Endothelial cell of umbilical vein (primary cell): ENCODE measurements around the gene DLEC1. TPM values are rescaled to one million over a fixed set of nuclear protein-coding genes. Genes with fewer than 3 reads are reported as not detected.

ENCODE experiments used
- BruUV-seq: library from RNA; stranded (reverse); fragments of 400-500 nt; replicated peaks from 2 replicates; lab custom pipeline; 2021; lab: Mats Ljungman, UMichigan
- CTCF ChIA-PET: fragments of 300-600, 350-600 bp; sonication (Branson Sonifier 250); formaldehyde crosslinking; loops from one replicate; lab custom pipeline; 2021; ENCODE audit warnings: antibody characterized with exemption, inconsistent platforms; lab: Charles Lee
- POLR2A ChIA-PET: fragments of 300-600, 350-600 bp; sonication (Branson Sonifier 250); formaldehyde crosslinking; loops from one replicate; lab custom pipeline; 2021; ENCODE audit warnings: antibody characterized with exemption, inconsistent platforms; lab: Charles Lee
- DNase-seq: peaks from one replicate; pipeline ENCODE4 v3.0.0-alpha.2; 2011; ENCODE audit warnings: low read depth, low spot score
- FAIRE-seq: peaks from 2 replicates; lab custom pipeline; 2011; peaks lifted over from hg19 to GRCh38; lab: Jason Lieb, UNC
- H2AFZ ChIP-seq: 2 replicates; pipeline ENCODE4 v1.6.0; 2012; ENCODE audit warnings: low read depth, low read length, control low read depth, inconsistent platforms
- H3K27ac ChIP-seq: 2 replicates; pipeline ENCODE4 v1.5.1; 2011; ENCODE audit warnings: low read depth, mild to moderate bottlenecking, control low read depth, low read length, moderate library complexity; ENCODE audit not compliant: insufficient read depth
- H3K27me3 ChIP-seq, 2 experiments: 2 replicates each; pipeline versions ENCODE4 v1.6.0 to v1.6.1; 2011; ENCODE audit warnings: low read length in 2 of 2, mixed read lengths in 1 of 2; ENCODE audit not compliant: control insufficient read depth in 2 of 2, insufficient read depth in 2 of 2
- H3K36me3 ChIP-seq, 2 experiments: 2 replicates in 1 of 2; 3 replicates in 1 of 2; pipeline ENCODE4 v1.5.1; 2011; ENCODE audit warnings: low read length in 2 of 2, mild to moderate bottlenecking in 1 of 2, moderate library complexity in 1 of 2; ENCODE audit not compliant: control insufficient read depth in 2 of 2, insufficient read depth in 2 of 2; ENCODE audit errors: extremely low read depth in 1 of 2
- H3K4me1 ChIP-seq: 3 replicates; pipeline ENCODE4 v1.5.1; 2011; ENCODE audit warnings: mild to moderate bottlenecking, low read length; ENCODE audit not compliant: control insufficient read depth, insufficient read depth; ENCODE audit errors: extremely low read depth
- H3K4me2 ChIP-seq: 2 replicates; pipeline ENCODE4 v1.6.1; 2011; ENCODE audit warnings: low read length, control low read depth, mixed read lengths; ENCODE audit not compliant: insufficient read depth
- H3K4me3 ChIP-seq, 3 experiments: fragments of 200-600 bp in 1 of 3; sonication (generic), shearing (Covaris generic) in 1 of 3; replicated peaks in 1 of 3; 2 replicates each; pipeline ENCODE4 v1.5.1; 2011 to 2016; ENCODE audit warnings: control low read depth in 3 of 3, low read length in 3 of 3, mild to moderate bottlenecking in 2 of 3, inconsistent platforms in 1 of 3, low read depth in 1 of 3, moderate library complexity in 1 of 3; ENCODE audit not compliant: insufficient read depth in 1 of 3
- H3K79me2 ChIP-seq: 2 replicates; pipeline ENCODE4 v1.6.0; 2012; ENCODE audit warnings: low read length, inconsistent platforms; ENCODE audit not compliant: control insufficient read depth, insufficient read depth
- H3K9ac ChIP-seq: replicated peaks from 2 replicates; pipeline ENCODE3; 2011; ENCODE audit warnings: low read length, control low read depth; ENCODE audit not compliant: insufficient read depth; ENCODE audit errors: extremely low read depth
- H3K9me1 ChIP-seq: replicated peaks from 3 replicates; pipeline ENCODE4 v1.6.0; 2011; ENCODE audit warnings: mild to moderate bottlenecking, low read length; ENCODE audit not compliant: control insufficient read depth, insufficient read depth; ENCODE audit errors: extremely low read depth
- H3K9me3 ChIP-seq: replicated peaks from 2 replicates; pipeline ENCODE4 v1.5.1; 2012; ENCODE audit warnings: low read length, inconsistent platforms; ENCODE audit not compliant: control insufficient read depth, insufficient read depth
- H4K20me1 ChIP-seq: replicated peaks from 2 replicates; pipeline ENCODE3; 2011; ENCODE audit warnings: mild to moderate bottlenecking, low read length; ENCODE audit not compliant: control insufficient read depth, insufficient read depth; ENCODE audit errors: extremely low read depth
- EZH2 ChIP-seq: IDR thresholded peaks from 2 replicates; pipeline ENCODE4 v1.6.1; 2012; ENCODE audit warnings: borderline replicate concordance, low read depth, mild to moderate bottlenecking, moderate library complexity, low read length, inconsistent platforms; ENCODE audit not compliant: severe bottlenecking
- FOS ChIP-seq: IDR thresholded peaks from 2 replicates; pipeline ENCODE4 v1.6.1; 2011; ENCODE audit warnings: mild to moderate bottlenecking, low read length, moderate library complexity, borderline replicate concordance; ENCODE audit not compliant: insufficient read depth
- GATA2 ChIP-seq: IDR thresholded peaks from 2 replicates; pipeline ENCODE4 v1.7.0; 2011; ENCODE audit warnings: low read depth, mild to moderate bottlenecking, moderate library complexity, mixed read lengths, low read length; ENCODE audit not compliant: insufficient read length, insufficient read depth
- JUN ChIP-seq: IDR thresholded peaks from 2 replicates; pipeline ENCODE4 v1.6.1; 2011; ENCODE audit warnings: borderline replicate concordance, low read depth; ENCODE audit not compliant: insufficient read length, insufficient read depth
- MYC ChIP-seq: IDR thresholded peaks from one replicate; pipeline ENCODE4 v1.6.1; 2011; ENCODE audit warnings: mild to moderate bottlenecking, low read depth, low read length
- POLR2A ChIP-seq: IDR thresholded peaks from 2 replicates; pipeline ENCODE4 v1.6.1; 2012; ENCODE audit warnings: low read depth, mild to moderate bottlenecking, control low read depth, low read length
- POLR2AphosphoS5 ChIP-seq: IDR thresholded peaks from 2 replicates; pipeline ENCODE4 v1.6.1; 2012; ENCODE audit warnings: low read depth, mild to moderate bottlenecking, control low read depth, low read length, moderate library complexity; ENCODE audit not compliant: insufficient read depth
- dilution Hi-C: fragments of 300-500 bp; cut with MboI; formaldehyde crosslinking; loops from one replicate; pipeline ENCODE4 v1.15.0; 2019; ENCODE audit warnings: low sequenced_read_pairs; ENCODE audit not compliant: extremely low pct_ligation_motif_present
- intact Hi-C: fragments of 100-400 bp; cut with micrococcal nuclease; formaldehyde crosslinking; loops from one replicate; pipeline ENCODE4 v1.10.0; 2022
- polyA plus RNA-seq, 4 experiments: library from polyadenylated mRNA; depleted of rRNA in 3 of 4; stranded (reverse) in 3 of 4; unstranded in 1 of 4; fragments of >200 nt; gene quantifications; 2 replicates each; pipeline versions ENCODE4 v1.2.1 to v1.2.3, GENCODE V29; 2011 to 2012; ENCODE audit warnings: missing spikeins in 1 of 4
- total RNA-seq: library from RNA; stranded (reverse); gene quantifications from 2 replicates; pipeline ENCODE4 v1.2.3, GENCODE V29; 2021
- TF ChIP-seq, protein P1 (sequence below): IDR thresholded peaks from 2 replicates; pipeline ENCODE4 v1.6.1; 2011; ENCODE audit not compliant: insufficient read depth, insufficient read length
- TF ChIP-seq, protein P2 (sequence below), 2 donors: IDR thresholded peaks; 1 replicate in 1 of 2; 2 replicates in 1 of 2; pipeline ENCODE4 v1.5.1; 2011; ENCODE audit warnings: low read length in 2 of 2, mild to moderate bottlenecking in 2 of 2, moderate library complexity in 2 of 2, control low read depth in 1 of 2, inconsistent platforms in 1 of 2, low read depth in 1 of 2; ENCODE audit not compliant: insufficient read depth in 1 of 2; ENCODE audit errors: extremely low read depth in 1 of 2

DLEC1 gene
- total and polyA plus RNA-seq, 2 donors (not counting 3 experiments of a cell fraction or from before 2014, with no cell fraction given) = not detected

DNA sequence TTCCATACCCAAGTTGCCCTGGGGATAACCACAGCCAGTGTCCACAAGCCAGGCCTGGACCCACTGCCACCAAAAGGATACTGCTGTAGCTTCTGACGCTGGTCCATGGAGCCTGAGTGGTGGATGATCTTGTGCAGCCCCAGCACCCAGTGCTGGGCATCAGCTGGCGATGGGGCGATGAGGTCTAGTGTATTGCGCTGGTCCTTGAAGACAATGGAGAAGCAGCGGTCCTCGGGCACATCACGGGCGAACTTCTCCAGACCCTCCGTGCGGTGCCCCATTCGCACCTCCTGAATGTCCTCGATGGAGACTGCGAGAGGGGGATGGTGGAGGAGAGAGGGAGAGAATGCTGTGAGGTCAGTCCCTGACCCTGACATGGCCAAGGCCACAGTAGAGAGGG lies 22.6 kb upstream of the DLEC1 start:
- H3K27ac ChIP-seq = no peak overlapping the region
- H3K4me1 ChIP-seq = no peaks in the 10 kb centered on the region
- CTCF ChIA-PET = no interaction called here
- no peaks in the 10 kb centered on the region for H4K20me1 ChIP-seq
- no peak overlapping the region for H2AFZ ChIP-seq
- POLR2A ChIA-PET = no interaction called here
- H3K9me3 ChIP-seq = no peaks in the 10 kb centered on the region
- no TSS peak for BruUV-seq
- FAIRE-seq (no peak), DNase-seq (no peak)
- TF ChIP-seq POLR2AphosphoS5 = no peak
- TF ChIP-seq EZH2 = no peak
- no peak for TF ChIP-seq JUN
- TF ChIP-seq GATA2 = no peak
- TF ChIP-seq, protein P1, sequence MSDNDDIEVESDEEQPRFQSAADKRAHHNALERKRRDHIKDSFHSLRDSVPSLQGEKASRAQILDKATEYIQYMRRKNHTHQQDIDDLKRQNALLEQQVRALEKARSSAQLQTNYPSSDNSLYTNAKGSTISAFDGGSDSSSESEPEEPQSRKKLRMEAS = no peak
- TF ChIP-seq, protein P2, sequence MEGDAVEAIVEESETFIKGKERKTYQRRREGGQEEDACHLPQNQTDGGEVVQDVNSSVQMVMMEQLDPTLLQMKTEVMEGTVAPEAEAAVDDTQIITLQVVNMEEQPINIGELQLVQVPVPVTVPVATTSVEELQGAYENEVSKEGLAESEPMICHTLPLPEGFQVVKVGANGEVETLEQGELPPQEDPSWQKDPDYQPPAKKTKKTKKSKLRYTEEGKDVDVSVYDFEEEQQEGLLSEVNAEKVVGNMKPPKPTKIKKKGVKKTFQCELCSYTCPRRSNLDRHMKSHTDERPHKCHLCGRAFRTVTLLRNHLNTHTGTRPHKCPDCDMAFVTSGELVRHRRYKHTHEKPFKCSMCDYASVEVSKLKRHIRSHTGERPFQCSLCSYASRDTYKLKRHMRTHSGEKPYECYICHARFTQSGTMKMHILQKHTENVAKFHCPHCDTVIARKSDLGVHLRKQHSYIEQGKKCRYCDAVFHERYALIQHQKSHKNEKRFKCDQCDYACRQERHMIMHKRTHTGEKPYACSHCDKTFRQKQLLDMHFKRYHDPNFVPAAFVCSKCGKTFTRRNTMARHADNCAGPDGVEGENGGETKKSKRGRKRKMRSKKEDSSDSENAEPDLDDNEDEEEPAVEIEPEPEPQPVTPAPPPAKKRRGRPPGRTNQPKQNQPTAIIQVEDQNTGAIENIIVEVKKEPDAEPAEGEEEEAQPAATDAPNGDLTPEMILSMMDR (IDR thresholded peaks at IDR 0.05; ENCODE audit: extremely low read depth in 1 of 2, insufficient read depth in 1 of 2, low read depth in 1 of 2, low read length in 2 of 2) = no peak
- no peak for TF ChIP-seq MYC
- TF ChIP-seq POLR2A = no peak
- TF ChIP-seq FOS = no peak
- dilution Hi-C loops = no loop called here
- no peak overlapping the region for H3K4me3 ChIP-seq
- no peak overlapping the region for H3K9ac ChIP-seq
- H3K27me3 ChIP-seq = no peaks in the 10 kb centered on the region
- no peaks in the 10 kb centered on the region for H3K79me2 ChIP-seq
- no peak overlapping the region for H3K4me2 ChIP-seq
- peaks cover 0 to 7% of the 10 kb centered on the region in 2 experiments for H3K36me3 ChIP-seq
- intact Hi-C loops = no loop called here
- no peaks in the 10 kb centered on the region for H3K9me1 ChIP-seq
